ENCODE results near the gene MEIOB.

Gene MEIOB

GRCh38 chr16:1863681-1864460 is 8.1 kb downstream of the MEIOB start:
- peak; percentile 30 for TF ChIP-seq CTCF (IDR thresholded peaks at IDR 0.05; ENCODE audit: extremely low read depth, insufficient read depth, missing control alignments)
- in situ Hi-C loops (cut with MboI; ENCODE audit: low pct_unique_long_range_greater_than_20kb, low sequenced_read_pairs, unreplicated experiment), result loop anchor here (10.0 kb wide), 1 partner anchor 71 kb away; no protein-coding TSS in a partner anchor
- no peak for DNase-seq (ENCODE audit: low spot score)

- TF ChIP-seq CTCF (IDR thresholded peaks at IDR 0.05; ENCODE audit: extremely low read depth, insufficient read depth, missing control alignments), result no peak
- DNase-seq (ENCODE audit: low spot score), result no peak
- in situ Hi-C loops (cut with MboI; ENCODE audit: low pct_unique_long_range_greater_than_20kb, low sequenced_read_pairs, unreplicated experiment), result loop anchor here (10.0 kb wide), 1 partner anchor 72 kb away; no protein-coding TSS in a partner anchor
These were observed 9.6 kb downstream of the MEIOB start for GRCh38 chr16:1862394-1862793.

GRCh38 chr16:1861730-1862129 is 10.2 kb downstream of the MEIOB start:
- DNase-seq (ENCODE audit: low spot score), result no peak
- no peak for TF ChIP-seq CTCF (IDR thresholded peaks at IDR 0.05; ENCODE audit: extremely low read depth, insufficient read depth, missing control alignments)
- in situ Hi-C loops (cut with MboI; ENCODE audit: low pct_unique_long_range_greater_than_20kb, low sequenced_read_pairs, unreplicated experiment), result loop anchor here (10.0 kb wide), 1 partner anchor 73 kb away; no protein-coding TSS in a partner anchor

GRCh38 chr16:1859650-1860049 is 12.3 kb downstream of the MEIOB start:
- TF ChIP-seq CTCF (IDR thresholded peaks at IDR 0.05; ENCODE audit: extremely low read depth, insufficient read depth, missing control alignments), result no peak
- no peak for DNase-seq (ENCODE audit: low spot score)
- in situ Hi-C loops (cut with MboI; ENCODE audit: low pct_unique_long_range_greater_than_20kb, low sequenced_read_pairs, unreplicated experiment), result loop anchor here (10.0 kb wide), 1 partner anchor 75 kb away; no protein-coding TSS in a partner anchor

- no peak for TF ChIP-seq CTCF (IDR thresholded peaks at IDR 0.05; ENCODE audit: extremely low read depth, insufficient read depth, missing control alignments)
- no peak for DNase-seq (ENCODE audit: low spot score)
- in situ Hi-C loops (cut with MboI; ENCODE audit: low pct_unique_long_range_greater_than_20kb, low sequenced_read_pairs, unreplicated experiment), result no loop called here
These were observed 13.6 kb downstream of the MEIOB start for GRCh38 chr16:1858189-1858865.

GRCh38 chr16:1857433-1858097 is 14.4 kb downstream of the MEIOB start:
- in situ Hi-C loops (cut with MboI; ENCODE audit: low pct_unique_long_range_greater_than_20kb, low sequenced_read_pairs, unreplicated experiment), result no loop called here
- TF ChIP-seq CTCF (IDR thresholded peaks at IDR 0.05; ENCODE audit: extremely low read depth, insufficient read depth, missing control alignments), result no peak
- DNase-seq (ENCODE audit: low spot score), result no peak

Measured in GM13977 (cell line).